ENCODE results near the gene MTHFD1L. TPM values are rescaled to one million over a fixed set of nuclear protein-coding genes. Genes with fewer than 3 reads are reported as not detected.
A peak's percentile ranks its signal among the peaks of the same experiment; 100 is the strongest.
"Not testable (repeated sequence)": the region's sequence is repeated elsewhere in the genome, so short reads cannot be mapped to it uniquely, and the experiment has no call there.

The MTHFD1L gene
- total and polyA plus RNA-seq, 3 donors from 2014 or later = 23.4 to 35.3 (median 29.5) TPM

- no peaks in the 10 kb centered on the region for H3K27me3 ChIP-seq
- no peak for DNase-seq
- intact Hi-C loops (cut with DNase I; ENCODE audit: low total_unique reads) = no loop called here
- no peaks in the 10 kb centered on the region for H3K36me3 ChIP-seq (ENCODE audit: low read depth, missing control alignments)
- TF ChIP-seq, protein P1, sequence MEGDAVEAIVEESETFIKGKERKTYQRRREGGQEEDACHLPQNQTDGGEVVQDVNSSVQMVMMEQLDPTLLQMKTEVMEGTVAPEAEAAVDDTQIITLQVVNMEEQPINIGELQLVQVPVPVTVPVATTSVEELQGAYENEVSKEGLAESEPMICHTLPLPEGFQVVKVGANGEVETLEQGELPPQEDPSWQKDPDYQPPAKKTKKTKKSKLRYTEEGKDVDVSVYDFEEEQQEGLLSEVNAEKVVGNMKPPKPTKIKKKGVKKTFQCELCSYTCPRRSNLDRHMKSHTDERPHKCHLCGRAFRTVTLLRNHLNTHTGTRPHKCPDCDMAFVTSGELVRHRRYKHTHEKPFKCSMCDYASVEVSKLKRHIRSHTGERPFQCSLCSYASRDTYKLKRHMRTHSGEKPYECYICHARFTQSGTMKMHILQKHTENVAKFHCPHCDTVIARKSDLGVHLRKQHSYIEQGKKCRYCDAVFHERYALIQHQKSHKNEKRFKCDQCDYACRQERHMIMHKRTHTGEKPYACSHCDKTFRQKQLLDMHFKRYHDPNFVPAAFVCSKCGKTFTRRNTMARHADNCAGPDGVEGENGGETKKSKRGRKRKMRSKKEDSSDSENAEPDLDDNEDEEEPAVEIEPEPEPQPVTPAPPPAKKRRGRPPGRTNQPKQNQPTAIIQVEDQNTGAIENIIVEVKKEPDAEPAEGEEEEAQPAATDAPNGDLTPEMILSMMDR (IDR thresholded peaks at IDR 0.05) = no peak
- no peak for TF ChIP-seq POLR2A (IDR thresholded peaks at IDR 0.05)
- no peaks in the 10 kb centered on the region for H3K9me3 ChIP-seq
- no peak overlapping the region for H3K27ac ChIP-seq
- H3K4me1 ChIP-seq = no peaks in the 10 kb centered on the region
- WGBS, 2 donors = 90 to 96% methylated on average over 5 of the region's 5 CpGs
- no peak overlapping the region for H3K4me3 ChIP-seq
These were observed 176.2 kb downstream of the MTHFD1L start for GRCh38 chr6:151041686-151042085.

- H3K4me3 ChIP-seq; intact Hi-C loops (cut with DNase I; ENCODE audit: low total_unique reads); DNase-seq; H3K36me3 ChIP-seq (ENCODE audit: low read depth, missing control alignments); H3K27ac ChIP-seq; H3K9me3 ChIP-seq; H3K4me1 ChIP-seq; H3K27me3 ChIP-seq: not testable (repeated sequence)
- WGBS, 2 donors = 82 to 88% methylated on average over 6 of the region's 6 CpGs
These were observed 177.4 kb downstream of the MTHFD1L start for GRCh38 chr6:151042911-151043330.

DNA sequence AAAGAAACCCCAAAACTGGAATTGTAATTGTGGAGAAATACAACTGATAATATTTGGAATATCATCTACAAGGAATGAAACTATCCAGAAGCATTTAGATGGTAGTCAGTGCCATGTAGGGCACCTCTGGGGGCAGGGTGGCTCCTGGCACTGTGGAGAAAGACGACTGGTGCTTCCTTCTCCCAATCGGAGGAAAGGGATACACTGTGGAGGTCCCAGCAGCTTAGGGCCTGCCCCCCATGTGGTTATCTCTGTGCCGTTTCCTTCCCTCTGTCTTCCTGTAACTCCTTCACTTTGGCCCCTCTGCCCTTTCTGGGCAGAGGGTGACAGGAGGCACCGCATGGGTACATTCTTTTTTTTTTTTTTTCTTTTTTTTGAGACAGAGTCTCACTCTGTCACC is 178.4 kb downstream of the MTHFD1L start:
- H3K36me3 ChIP-seq (ENCODE audit: low read depth, missing control alignments) = no peaks in the 10 kb centered on the region
- H3K9me3 ChIP-seq = no peaks in the 10 kb centered on the region
- intact Hi-C loops (cut with DNase I; ENCODE audit: low total_unique reads) = no loop called here
- no peak overlapping the region for H3K4me3 ChIP-seq
- 73 to 93% methylated on average over 4 of the region's 4 CpGs for WGBS, 2 donors
- no peak for DNase-seq
- TF ChIP-seq, protein P1 (IDR thresholded peaks at IDR 0.05) = no peak
- no peak for TF ChIP-seq POLR2A (IDR thresholded peaks at IDR 0.05)
- no peaks in the 10 kb centered on the region for H3K4me1 ChIP-seq
- H3K27ac ChIP-seq = no peak overlapping the region
- H3K27me3 ChIP-seq = no peaks in the 10 kb centered on the region

DNA sequence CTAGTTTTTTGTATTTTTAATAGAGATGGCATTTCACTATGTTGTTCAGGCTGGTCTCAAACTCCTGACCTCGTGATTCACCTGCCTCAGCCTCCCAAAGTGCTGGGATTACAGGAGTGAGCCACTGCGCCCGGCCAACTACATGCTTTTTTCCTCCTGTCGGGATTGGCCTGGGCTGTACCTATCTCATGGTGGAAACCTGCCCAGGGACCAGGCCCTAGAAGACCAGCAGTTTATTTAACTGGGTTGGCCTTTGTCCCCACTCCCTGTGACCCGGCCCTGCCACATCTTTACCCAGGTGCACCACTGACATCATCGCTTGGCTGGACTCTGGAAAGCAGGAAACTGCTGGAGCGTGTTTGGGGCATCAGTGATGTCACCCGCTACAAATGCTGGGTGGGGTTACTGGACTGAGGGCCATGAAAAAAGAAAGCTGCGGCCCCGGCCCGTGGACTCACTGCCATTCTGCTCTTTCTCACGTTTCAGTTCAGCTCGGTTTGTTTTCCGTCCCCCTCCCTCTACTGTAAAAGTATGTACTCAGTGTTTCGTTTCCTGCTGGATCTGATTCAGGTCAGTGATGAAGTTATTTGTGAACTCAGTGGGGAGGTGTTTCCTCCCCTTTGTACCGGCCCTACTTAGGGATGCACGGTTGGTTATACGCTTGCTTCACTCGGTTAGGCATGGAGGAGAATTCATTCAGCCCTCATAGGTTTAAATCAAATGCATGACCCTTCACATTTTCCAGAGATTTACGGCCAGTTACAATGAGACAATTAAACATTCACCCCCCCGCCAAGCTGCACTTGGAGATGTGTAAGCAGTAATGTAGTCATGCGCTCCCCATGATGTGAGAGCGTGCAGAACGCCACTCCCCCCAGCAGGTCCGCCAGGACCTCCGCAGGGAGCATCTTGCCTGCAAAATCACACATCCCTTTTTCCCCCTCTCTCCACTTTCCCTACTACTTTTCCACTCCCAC is 179.3 kb downstream of the MTHFD1L start:
- no peaks in the 10 kb centered on the region for H3K4me1 ChIP-seq
- intact Hi-C loops (cut with DNase I; ENCODE audit: low total_unique reads) = no loop called here
- WGBS, 2 donors = 60 to 63% methylated on average over 26 of the region's 26 CpGs
- H3K27ac ChIP-seq = peak overlapping the region in 1 of 2 donors; percentile 6
- no peaks in the 10 kb centered on the region for H3K27me3 ChIP-seq
- no peaks in the 10 kb centered on the region for H3K36me3 ChIP-seq (ENCODE audit: low read depth, missing control alignments)
- TF ChIP-seq, protein P1 (IDR thresholded peaks at IDR 0.05) = no peak
- no peak for TF ChIP-seq POLR2A (IDR thresholded peaks at IDR 0.05)
- no peak overlapping the region for H3K4me3 ChIP-seq
- DNase-seq = no peak
- H3K9me3 ChIP-seq = no peaks in the 10 kb centered on the region

- H3K9me3 ChIP-seq; H3K36me3 ChIP-seq (ENCODE audit: low read depth, missing control alignments); DNase-seq; H3K27me3 ChIP-seq; intact Hi-C loops (cut with DNase I; ENCODE audit: low total_unique reads); H3K4me1 ChIP-seq; H3K4me3 ChIP-seq: not testable (repeated sequence)
- H3K27ac ChIP-seq = peak overlapping the region in 1 of 2 donors; percentile 6
- 43 to 60% methylated on average over 7 of the region's 7 CpGs for WGBS, 2 donors
These were observed 180.2 kb downstream of the MTHFD1L start for GRCh38 chr6:151045511-151046222.
